ENCODE results near the gene ARRB1. TPM values are rescaled to one million over a fixed set of nuclear protein-coding genes. Genes with fewer than 3 reads are reported as not detected.

The ARRB1 gene
- total and polyA plus RNA-seq, 8 donors: 41.7 to 150 (median 63.2) TPM

DNA sequence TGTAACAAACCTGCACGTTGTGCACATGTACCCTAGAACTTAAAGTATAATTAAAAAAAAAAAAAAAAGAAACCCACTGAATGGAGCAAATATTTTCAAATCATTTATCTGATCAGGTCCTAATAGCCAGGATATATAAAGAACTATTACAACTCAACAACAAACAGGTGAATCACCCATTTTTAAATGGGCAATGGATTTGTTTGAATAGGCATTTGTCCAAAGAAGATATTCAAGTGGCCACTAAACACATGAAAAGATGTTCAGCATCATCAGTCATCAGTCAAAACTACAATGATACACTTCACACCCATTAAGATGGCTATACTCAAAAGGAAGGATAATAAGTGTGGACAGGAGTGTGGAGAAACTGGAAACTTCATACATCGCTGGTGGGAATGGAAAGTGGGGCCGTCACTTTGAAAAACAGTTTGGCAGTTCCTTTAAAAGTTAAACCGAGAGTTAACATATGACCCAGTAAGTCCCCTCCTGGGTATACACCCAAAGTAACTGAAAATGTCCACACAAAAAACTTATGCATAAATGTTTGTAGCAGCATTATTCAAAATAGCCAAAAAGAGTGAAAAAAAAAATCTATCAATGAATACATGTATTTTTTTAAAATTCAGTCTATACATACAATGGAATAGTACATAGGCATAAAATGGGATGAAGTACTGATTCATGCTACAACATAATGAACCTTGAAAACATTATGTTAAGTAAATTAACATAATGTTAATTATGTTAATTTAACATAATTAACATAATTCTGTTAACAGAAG is 53.1 kb downstream of the ARRB1 start:
- intact Hi-C loops (cut with DNase I): no loop called here
- TF ChIP-seq, protein P1, sequence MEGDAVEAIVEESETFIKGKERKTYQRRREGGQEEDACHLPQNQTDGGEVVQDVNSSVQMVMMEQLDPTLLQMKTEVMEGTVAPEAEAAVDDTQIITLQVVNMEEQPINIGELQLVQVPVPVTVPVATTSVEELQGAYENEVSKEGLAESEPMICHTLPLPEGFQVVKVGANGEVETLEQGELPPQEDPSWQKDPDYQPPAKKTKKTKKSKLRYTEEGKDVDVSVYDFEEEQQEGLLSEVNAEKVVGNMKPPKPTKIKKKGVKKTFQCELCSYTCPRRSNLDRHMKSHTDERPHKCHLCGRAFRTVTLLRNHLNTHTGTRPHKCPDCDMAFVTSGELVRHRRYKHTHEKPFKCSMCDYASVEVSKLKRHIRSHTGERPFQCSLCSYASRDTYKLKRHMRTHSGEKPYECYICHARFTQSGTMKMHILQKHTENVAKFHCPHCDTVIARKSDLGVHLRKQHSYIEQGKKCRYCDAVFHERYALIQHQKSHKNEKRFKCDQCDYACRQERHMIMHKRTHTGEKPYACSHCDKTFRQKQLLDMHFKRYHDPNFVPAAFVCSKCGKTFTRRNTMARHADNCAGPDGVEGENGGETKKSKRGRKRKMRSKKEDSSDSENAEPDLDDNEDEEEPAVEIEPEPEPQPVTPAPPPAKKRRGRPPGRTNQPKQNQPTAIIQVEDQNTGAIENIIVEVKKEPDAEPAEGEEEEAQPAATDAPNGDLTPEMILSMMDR (IDR thresholded peaks at IDR 0.05): no peak

DNA sequence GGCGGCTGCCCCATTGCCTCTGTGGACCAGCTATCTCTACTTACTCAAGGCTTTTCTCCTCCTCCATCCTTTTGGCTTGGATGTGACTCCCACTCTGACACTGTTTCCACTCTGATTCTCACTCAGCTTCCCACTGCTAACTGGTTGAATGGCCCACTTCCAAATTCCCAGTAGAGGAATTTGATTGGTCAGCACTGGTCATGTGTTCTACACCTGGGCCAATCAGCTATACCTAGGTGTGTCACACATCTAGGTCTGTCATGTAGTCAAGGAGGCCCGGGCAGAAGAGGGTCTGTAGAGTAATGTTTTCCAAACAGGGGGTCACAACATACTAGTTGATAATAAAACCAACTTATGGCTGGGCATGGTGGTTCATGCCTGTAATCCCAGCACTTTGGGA is 57.6 kb downstream of the ARRB1 start:
- Histone ChIP-seq H3K9me3 (no peaks in the 10 kb centered on the region), H3K4me3 (no peak overlapping the region), H3K4me1 (peaks cover 0 to 27% of the 10 kb centered on the region in 2 donors), H3K36me3 (peaks cover 0 to 23% of the 10 kb centered on the region in 2 donors), H3K27ac (no peak overlapping the region), H3K27me3 (no peaks in the 10 kb centered on the region)
- ATAC-seq (no peak), DNase-seq (no peak)
- intact Hi-C loops (cut with DNase I): no loop called here
- TF ChIP-seq, protein P1 (IDR thresholded peaks at IDR 0.05): no peak

More for the DNA sequence above, 53.1 kb downstream of the ARRB1 start:
- Histone ChIP-seq H3K4me3 (no peak overlapping the region), H3K27ac (no peak overlapping the region), H3K9me3 (no peaks in the 10 kb centered on the region), H3K36me3 (peaks cover 0 to 11% of the 10 kb centered on the region in 2 donors), H3K4me1 (peaks cover 0 to 30% of the 10 kb centered on the region in 2 donors), H3K27me3 (no peaks in the 10 kb centered on the region)
- no peak for ATAC-seq
- no peak for DNase-seq

DNA sequence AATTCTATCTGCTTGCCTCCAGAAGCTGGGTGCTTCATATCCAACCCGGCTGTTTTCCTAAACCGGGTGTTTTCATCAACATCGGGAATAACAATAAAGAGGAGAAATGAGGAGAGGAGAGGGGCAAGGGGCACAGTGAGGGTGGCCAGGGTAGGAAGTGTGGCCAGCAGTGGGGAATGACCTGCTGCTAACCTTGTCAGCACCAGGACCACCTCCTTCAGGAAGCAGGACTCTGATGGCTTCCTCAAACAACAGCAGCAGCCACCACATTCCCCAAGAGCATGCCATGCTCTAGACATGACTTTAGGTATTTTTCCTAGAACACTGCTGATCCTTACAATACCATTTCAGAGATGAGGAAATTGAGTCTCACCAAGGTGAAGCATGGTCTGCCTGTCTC is 58.5 kb downstream of the ARRB1 start:
- intact Hi-C loops (cut with DNase I): no loop called here
- no peaks in the 10 kb centered on the region for H3K27me3 ChIP-seq
- peaks cover 0 to 33% of the 10 kb centered on the region in 2 donors for H3K36me3 ChIP-seq
- no peak for ATAC-seq
- H3K27ac ChIP-seq: no peak overlapping the region
- H3K4me3 ChIP-seq: no peak overlapping the region
- H3K9me3 ChIP-seq: no peaks in the 10 kb centered on the region
- TF ChIP-seq, protein P1 (IDR thresholded peaks at IDR 0.05): no peak
- DNase-seq: no peak
- H3K4me1 ChIP-seq: peaks cover 0 to 27% of the 10 kb centered on the region in 2 donors

DNA sequence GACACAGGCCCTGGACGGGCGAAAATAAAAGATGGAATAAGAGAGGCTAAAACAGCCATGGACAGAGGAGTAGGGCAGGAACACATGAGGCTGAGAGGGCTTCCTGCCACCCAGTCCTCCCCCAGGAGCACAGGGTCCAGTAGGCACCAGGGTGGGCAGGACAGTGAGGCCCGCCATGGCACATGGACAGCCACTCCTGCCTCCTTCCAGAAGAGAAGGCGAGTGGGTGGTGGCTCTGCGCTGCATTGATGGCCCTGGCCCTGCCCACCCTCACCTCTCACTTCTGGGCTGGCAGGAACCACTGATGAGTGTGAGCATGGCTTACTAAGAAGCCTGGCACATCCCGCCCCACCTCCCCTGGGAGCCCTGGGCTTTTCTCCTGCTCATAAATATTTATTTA is 59.7 kb downstream of the ARRB1 start:
- Histone ChIP-seq H3K9me3 (no peaks in the 10 kb centered on the region), H3K27ac (no peak overlapping the region), H3K27me3 (no peaks in the 10 kb centered on the region), H3K36me3 (peaks cover 0 to 45% of the 10 kb centered on the region in 2 donors), H3K4me3 (no peak overlapping the region), H3K4me1 (peaks cover 0 to 27% of the 10 kb centered on the region in 2 donors)
- DNase-seq (no peak), ATAC-seq (no peak)
- intact Hi-C loops (cut with DNase I): no loop called here
- TF ChIP-seq, protein P1 (IDR thresholded peaks at IDR 0.05): no peak

DNA sequence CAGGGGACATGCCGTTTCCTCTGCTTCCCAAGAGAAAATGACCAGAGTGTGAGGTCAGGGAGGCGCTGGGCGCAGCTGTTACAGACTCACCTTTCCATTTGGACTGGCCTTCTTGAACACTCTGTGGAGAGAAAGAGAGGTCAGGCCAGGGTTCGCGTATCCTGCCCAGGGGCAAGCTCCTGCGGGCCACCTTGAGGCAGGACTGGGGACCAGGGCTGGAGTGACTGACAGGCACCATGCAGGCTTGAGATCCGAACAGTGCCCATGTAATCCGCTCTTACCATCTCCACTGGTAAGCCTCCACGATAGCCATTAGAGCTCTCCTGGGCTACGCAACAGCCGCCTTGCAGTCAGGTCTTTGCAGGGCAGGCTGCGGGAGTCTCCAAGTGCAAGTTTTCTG is 61.5 kb downstream of the ARRB1 start:
- H3K27ac ChIP-seq: no peak overlapping the region
- intact Hi-C loops (cut with DNase I): loop anchor here in 1 of 2 donors (10.0 kb wide), 1 partner anchor 95 kb away; no protein-coding TSS in a partner anchor
- ATAC-seq (no peak), DNase-seq (no peak)
- TF ChIP-seq, protein P1 (IDR thresholded peaks at IDR 0.05): no peak
- H3K4me3 ChIP-seq: no peak overlapping the region
- peaks cover 0 to 27% of the 10 kb centered on the region in 2 donors for H3K4me1 ChIP-seq
- peaks cover 0 to 53% of the 10 kb centered on the region in 2 donors for H3K36me3 ChIP-seq
- H3K27me3 ChIP-seq: no peaks in the 10 kb centered on the region
- no peaks in the 10 kb centered on the region for H3K9me3 ChIP-seq

All from left lung (tissue), 10 donors.